Right lobe of liver (tissue), 4 donors: ENCODE results near the gene PTPRK.

Experiments
- CTCF ChIP-seq, 4 donors: fragments of 200-600 bp in 3 of 4; fragments of 450-650 bp in 1 of 4; IDR thresholded peaks; one replicate each; pipeline versions ENCODE4 v1.5.1 to v1.8.0; 2016 to 2022; ENCODE audit warnings: antibody characterized with exemption in 4 of 4, mild to moderate bottlenecking in 2 of 4
- POLR2A ChIP-seq: fragments of 450-650 bp; IDR thresholded peaks from one replicate; pipeline ENCODE4 v1.6.1; 2017; ENCODE audit warnings: antibody characterized with exemption, mild to moderate bottlenecking
- donor health status: DM: no; HTN: no; CAD: no.
- donor health status: DM: no; HTN: no; CAD: no.
- donor health status: DM: no; HTN: yes; CAD: no.

GRCh38 chr6:128432394-128432793 lies 88.0 kb downstream of the PTPRK start:
- TF ChIP-seq CTCF (IDR thresholded peaks at IDR 0.05), result no peak
- TF ChIP-seq POLR2A, result no peak
